Stomach (tissue), 9 donors: ENCODE data around the gene SLC25A12. TPM values are rescaled to one million over a fixed set of nuclear protein-coding genes. Genes with fewer than 3 reads are reported as not detected.

ENCODE experiments used
- DNase-seq, 2 donors: peaks; one replicate each; pipeline versions ENCODE4 v3.0.0 to v3.0.0-alpha.2; 2013 to 2019
- H3K27ac ChIP-seq, 5 donors: fragments of 200-600 bp in 4 of 5; sonication (generic) in 4 of 5; one replicate each; pipeline ENCODE4 v1.5.1; 2013 to 2019; ENCODE audit warnings: mild to moderate bottlenecking in 1 of 5, moderate library complexity in 1 of 5
- H3K27me3 ChIP-seq, 3 donors: fragments of 200-600 bp; sonication (generic); one replicate each; pipeline ENCODE4 v1.5.1; 2017 to 2019; ENCODE audit warnings: mixed run types in 1 of 3
- H3K36me3 ChIP-seq, 4 donors: fragments of 200-600 bp; sonication (generic); 1 replicate in 3 of 4; 2 replicates in 1 of 4; pipeline ENCODE4 v1.5.1; 2016 to 2019
- H3K4me1 ChIP-seq, 4 donors: fragments of 200-600 bp; sonication (generic); one replicate each; pipeline ENCODE4 v1.5.1; 2016 to 2019
- H3K4me3 ChIP-seq, 4 donors: fragments of 200-600 bp; sonication (generic) in 3 of 4; one replicate each; pipeline ENCODE4 v1.5.1; 2016 to 2019; ENCODE audit warnings: mild to moderate bottlenecking in 1 of 4
- H3K9me3 ChIP-seq, 4 donors: fragments of 200-600 bp; sonication (generic); one replicate each; pipeline ENCODE4 v1.5.1; 2016 to 2019
- EP300 ChIP-seq: sonication (generic); formaldehyde crosslinking; IDR thresholded peaks from one replicate; pipeline ENCODE4 v1.6.1; 2017; ENCODE audit warnings: antibody characterized with exemption
- POLR2A ChIP-seq, 4 donors: fragments of 450-650 bp; IDR thresholded peaks; one replicate each; pipeline ENCODE4 v1.6.1; 2016; ENCODE audit warnings: antibody characterized with exemption in 4 of 4, control low read depth in 2 of 4, mild to moderate bottlenecking in 1 of 4, moderate library complexity in 1 of 4
- POLR2AphosphoS5 ChIP-seq, 3 donors: sonication (generic); formaldehyde crosslinking; IDR thresholded peaks; one replicate each; pipeline ENCODE4 v1.6.1; 2016; ENCODE audit warnings: antibody characterized with exemption in 3 of 3
- WGBS, 5 donors: extraction: QIAGEN DNeasy Blood & Tissue Kit in 3 of 5; methylation state at CpG; one replicate each; pipeline versions ENCODE4 v1.1.5 to v1.1.7; 2013 to 2018; 5-methylcytosine and 5-hydroxymethylcytosine counted together
- intact Hi-C: fragments of 100-400 bp; cut with DNase I; formaldehyde crosslinking; loops from one replicate; pipeline ENCODE4 v1.15.1; 2023; ENCODE audit warnings: low total_unique reads
- polyA plus RNA-seq, 3 donors: library from polyadenylated mRNA; stranded (reverse); fragments of 200-250 nt; gene quantifications; one replicate each; pipeline ENCODE4 v1.2.3, GENCODE V29; 2013
- total RNA-seq, 5 donors: library from RNA; depleted of rRNA; stranded (reverse); fragments of >200 nt; gene quantifications; one replicate each; pipeline versions ENCODE4 v1.1.0 to v1.2.3, GENCODE V29; 2014 to 2016
- TF ChIP-seq, protein P1 (sequence below), 7 experiments: fragments of 450-650 bp in 4 of 7; fragments of 200-600 bp in 3 of 7; sonication (generic) in 3 of 7; IDR thresholded peaks; one replicate each; pipeline ENCODE4 v1.5.1; 2016 to 2019; ENCODE audit warnings: antibody characterized with exemption in 7 of 7, control low read depth in 2 of 7, mild to moderate bottlenecking in 1 of 7
- donor health status: healthy with polysubstance abuse.
- donor health status: Bipolar disorder and iron deficiency.
- donor health status: healthy.

The SLC25A12 gene
- total and polyA plus RNA-seq, 8 donors = 10.1 to 53.6 (median 20.3) TPM

DNA sequence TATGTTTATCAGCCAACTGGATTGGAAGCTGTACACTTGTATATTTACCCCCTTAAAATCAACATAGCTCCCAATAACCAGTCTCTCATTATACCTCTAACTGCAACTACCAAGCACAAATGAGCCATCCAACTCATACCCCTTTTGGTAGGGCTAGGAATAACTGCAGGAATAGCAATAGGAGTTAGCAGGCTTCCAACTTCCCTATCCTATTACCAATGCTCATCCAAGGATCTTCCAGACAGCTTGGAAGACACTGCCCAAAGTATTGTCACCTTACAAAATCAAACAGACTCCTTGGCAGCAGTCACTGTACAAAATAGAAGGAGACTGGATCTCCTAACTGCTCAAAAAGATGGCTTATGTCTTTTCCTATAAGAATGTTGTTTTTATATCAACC, 61.6 kb downstream of the SLC25A12 start:
- DNase-seq = no peak
- intact Hi-C loops = no loop called here
- peaks cover 37 to 94% (median 91%) of the 10 kb centered on the region in 4 donors for H3K36me3 ChIP-seq

DNA sequence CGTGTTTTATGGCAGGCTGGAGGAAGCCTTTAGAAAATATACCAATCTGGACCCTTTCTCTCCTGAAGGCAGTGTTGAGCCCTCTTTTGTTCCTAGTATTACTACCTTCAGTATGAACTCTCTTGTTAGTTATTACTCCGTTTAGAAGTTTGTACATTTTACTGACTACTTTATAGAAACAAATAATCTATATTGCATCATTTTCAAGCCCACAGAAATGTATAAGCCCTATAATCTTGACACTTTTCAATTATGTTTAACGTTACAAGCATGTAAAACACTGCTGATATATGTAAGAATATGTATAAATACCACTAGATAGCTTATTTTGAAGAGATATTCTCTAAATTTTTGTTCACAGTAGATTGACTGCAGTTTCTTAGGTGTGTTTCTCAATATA, 64.0 kb downstream of the SLC25A12 start:
- Histone ChIP-seq H3K4me1 (no peaks in the 10 kb centered on the region), H3K9me3 (peaks cover 0 to 5% (median 0%) of the 10 kb centered on the region in 4 donors), H3K27me3 (no peaks in the 10 kb centered on the region), H3K27ac (no peak overlapping the region), H3K36me3 (peaks cover 42 to 95% (median 89%) of the 10 kb centered on the region in 4 donors), H3K4me3 (no peak overlapping the region)
- DNase-seq = no peak
- intact Hi-C loops = no loop called here
- no peak for TF ChIP-seq POLR2AphosphoS5 (IDR thresholded peaks at IDR 0.05)
- no peak for TF ChIP-seq POLR2A (IDR thresholded peaks at IDR 0.05)
- TF ChIP-seq, protein P1, sequence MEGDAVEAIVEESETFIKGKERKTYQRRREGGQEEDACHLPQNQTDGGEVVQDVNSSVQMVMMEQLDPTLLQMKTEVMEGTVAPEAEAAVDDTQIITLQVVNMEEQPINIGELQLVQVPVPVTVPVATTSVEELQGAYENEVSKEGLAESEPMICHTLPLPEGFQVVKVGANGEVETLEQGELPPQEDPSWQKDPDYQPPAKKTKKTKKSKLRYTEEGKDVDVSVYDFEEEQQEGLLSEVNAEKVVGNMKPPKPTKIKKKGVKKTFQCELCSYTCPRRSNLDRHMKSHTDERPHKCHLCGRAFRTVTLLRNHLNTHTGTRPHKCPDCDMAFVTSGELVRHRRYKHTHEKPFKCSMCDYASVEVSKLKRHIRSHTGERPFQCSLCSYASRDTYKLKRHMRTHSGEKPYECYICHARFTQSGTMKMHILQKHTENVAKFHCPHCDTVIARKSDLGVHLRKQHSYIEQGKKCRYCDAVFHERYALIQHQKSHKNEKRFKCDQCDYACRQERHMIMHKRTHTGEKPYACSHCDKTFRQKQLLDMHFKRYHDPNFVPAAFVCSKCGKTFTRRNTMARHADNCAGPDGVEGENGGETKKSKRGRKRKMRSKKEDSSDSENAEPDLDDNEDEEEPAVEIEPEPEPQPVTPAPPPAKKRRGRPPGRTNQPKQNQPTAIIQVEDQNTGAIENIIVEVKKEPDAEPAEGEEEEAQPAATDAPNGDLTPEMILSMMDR (IDR thresholded peaks at IDR 0.05) = no peak
- no peak for TF ChIP-seq EP300
- 94 to 98% (median 96%) methylated on average over 3 of the region's 3 CpGs for WGBS, 5 donors

More for the DNA sequence above, 61.6 kb downstream of the SLC25A12 start:
- H3K27ac ChIP-seq = no peak overlapping the region
- no peak overlapping the region for H3K4me3 ChIP-seq
- H3K27me3 ChIP-seq = no peaks in the 10 kb centered on the region
- peaks cover 0 to 5% (median 0%) of the 10 kb centered on the region in 4 donors for H3K9me3 ChIP-seq
- TF ChIP-seq, protein P1 (IDR thresholded peaks at IDR 0.05) = no peak
- TF ChIP-seq POLR2AphosphoS5 (IDR thresholded peaks at IDR 0.05) (no peak), POLR2A (IDR thresholded peaks at IDR 0.05) (no peak), EP300 (no peak)
- H3K4me1 ChIP-seq = no peaks in the 10 kb centered on the region

DNA sequence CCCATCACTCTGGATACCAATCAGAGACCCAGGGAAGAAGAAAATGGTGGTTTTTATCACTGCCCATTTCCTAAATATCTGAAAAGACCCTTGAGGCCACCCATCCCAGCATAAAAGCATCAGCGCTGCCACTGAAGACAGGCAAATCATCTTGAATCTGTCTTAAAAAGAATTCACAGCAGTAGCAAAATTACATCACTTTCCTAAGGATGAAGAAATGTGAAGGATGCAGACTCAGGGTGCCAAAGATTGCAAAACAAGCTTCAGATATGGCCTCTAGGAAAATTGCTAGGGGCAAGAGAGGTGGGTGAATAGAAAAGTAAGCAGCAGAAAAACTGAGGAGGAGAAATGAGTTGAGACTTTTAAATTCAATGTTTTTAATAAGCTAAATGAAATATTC, 70.0 kb downstream of the SLC25A12 start:
- intact Hi-C loops = no loop called here
- Histone ChIP-seq H3K36me3 (peaks cover 10 to 52% (median 38%) of the 10 kb centered on the region in 4 donors), H3K27me3 (no peaks in the 10 kb centered on the region), H3K4me1 (no peaks in the 10 kb centered on the region), H3K9me3 (no peaks in the 10 kb centered on the region), H3K4me3 (no peak overlapping the region), H3K27ac (no peak overlapping the region)
- 93 to 100% (median 94%) methylated on average over 1 of the region's 1 CpG for WGBS, 5 donors
- TF ChIP-seq EP300 = no peak
- TF ChIP-seq POLR2A (IDR thresholded peaks at IDR 0.05) = no peak
- TF ChIP-seq, protein P1 (IDR thresholded peaks at IDR 0.05) = no peak
- no peak for TF ChIP-seq POLR2AphosphoS5 (IDR thresholded peaks at IDR 0.05)
- no peak for DNase-seq

DNA sequence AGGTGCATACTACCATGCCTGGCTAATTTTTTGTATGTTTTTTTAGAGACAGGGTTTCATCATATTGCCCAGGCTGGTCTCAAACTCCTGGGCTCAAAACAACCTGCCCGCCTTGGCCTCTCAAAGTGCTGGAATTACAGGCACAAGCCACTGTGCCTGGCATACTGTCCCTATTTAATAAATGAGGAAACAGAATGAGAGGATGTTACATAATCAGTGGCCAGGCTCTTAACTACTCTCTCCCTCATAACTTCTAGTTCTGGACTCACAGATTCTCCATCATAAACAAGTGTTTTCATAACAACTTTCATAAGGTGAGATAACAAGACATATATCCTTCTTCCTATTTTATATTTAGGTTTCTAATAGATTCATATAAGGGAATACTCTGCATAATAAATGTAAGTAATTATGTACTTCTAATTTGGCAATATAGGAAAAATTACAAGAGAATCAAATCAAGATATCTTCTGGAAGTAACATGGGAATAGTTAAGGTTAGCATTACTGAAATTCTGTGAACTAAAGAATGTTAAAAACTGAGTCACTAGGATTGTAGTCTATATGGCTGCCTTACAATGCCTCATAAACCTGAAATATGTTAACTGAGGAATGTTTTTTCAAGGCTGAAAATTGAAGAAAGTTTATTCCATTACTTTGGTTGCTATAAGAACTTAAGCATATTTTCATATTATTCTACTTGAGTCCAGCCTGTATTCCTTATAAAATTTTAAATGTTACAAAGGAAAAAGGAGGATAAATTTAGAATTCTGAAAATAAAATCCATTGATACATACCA, 71.3 kb downstream of the SLC25A12 start:
- no peaks in the 10 kb centered on the region for H3K4me1 ChIP-seq
- H3K4me3 ChIP-seq = no peak overlapping the region
- intact Hi-C loops = no loop called here
- WGBS, 5 donors = 91 to 100% (median 92%) methylated on average over 1 of the region's 1 CpG
- H3K27ac ChIP-seq = no peak overlapping the region
- H3K9me3 ChIP-seq = no peaks in the 10 kb centered on the region
- DNase-seq = no peak
- H3K27me3 ChIP-seq = no peaks in the 10 kb centered on the region
- peaks cover 10 to 39% (median 26%) of the 10 kb centered on the region in 4 donors for H3K36me3 ChIP-seq
- TF ChIP-seq EP300 = no peak
- TF ChIP-seq, protein P1 (IDR thresholded peaks at IDR 0.05) = no peak
- TF ChIP-seq POLR2A (IDR thresholded peaks at IDR 0.05) = no peak
- TF ChIP-seq POLR2AphosphoS5 (IDR thresholded peaks at IDR 0.05) = no peak
